H1 (cell line): ENCODE results near the gene PTBP1. TPM values are rescaled to one million over a fixed set of nuclear protein-coding genes. Genes with fewer than 3 reads are reported as not detected.

Experiments
- CTCF ChIA-PET: fragments of 300-600 bp; sonication (Branson Sonifier 250); formaldehyde crosslinking; loops from one replicate; lab custom pipeline; 2021; ENCODE audit not compliant: partially characterized antibody; lab: Charles Lee
- POLR2A ChIA-PET: fragments of 300-600 bp; sonication (Branson Sonifier 250); formaldehyde crosslinking; loops from one replicate; lab custom pipeline; 2021; ENCODE audit warnings: inconsistent platforms; ENCODE audit not compliant: partially characterized antibody; lab: Charles Lee
- DNase-seq, 2 experiments: peaks; one replicate each; pipeline versions ENCODE4 v3.0.0 to v3.0.0-alpha.2; 2010 to 2022; ENCODE audit warnings: low spot score in 2 of 2, low read depth in 1 of 2, mixed read lengths in 1 of 2
- FAIRE-seq: peaks from 2 replicates; lab custom pipeline; 2011; peaks lifted over from hg19 to GRCh38; lab: Jason Lieb, UNC
- H2AFZ ChIP-seq: 2 replicates; pipeline ENCODE4 v1.8.1; 2012; ENCODE audit warnings: low read length, inconsistent platforms
- H2AK5ac ChIP-seq: 2 replicates; pipeline ENCODE4 v1.6.1; 2013; ENCODE audit warnings: low read depth, low read length
- H2BK120ac ChIP-seq: replicated peaks from 2 replicates; pipeline ENCODE3; 2013; ENCODE audit warnings: low read depth, low read length, inconsistent platforms
- H2BK12ac ChIP-seq: 2 replicates; pipeline ENCODE4 v1.6.1; 2013; ENCODE audit warnings: low read depth, low read length
- H2BK15ac ChIP-seq: 2 replicates; pipeline ENCODE4 v1.6.1; 2013; ENCODE audit warnings: low read length
- H2BK20ac ChIP-seq: 2 replicates; pipeline ENCODE4 v1.6.1; 2013; ENCODE audit warnings: low read length
- H2BK5ac ChIP-seq: 2 replicates; pipeline ENCODE4 v1.6.1; 2013; ENCODE audit warnings: low read depth, low read length
- H3K14ac ChIP-seq: 2 replicates; pipeline ENCODE4 v1.6.1; 2013; ENCODE audit warnings: inconsistent platforms; ENCODE audit not compliant: insufficient read length
- H3K18ac ChIP-seq: 2 replicates; pipeline ENCODE4 v1.6.1; 2013; ENCODE audit warnings: low read length; ENCODE audit errors: extremely low read depth
- H3K23ac ChIP-seq: 2 replicates; pipeline ENCODE4 v1.6.1; 2013; ENCODE audit warnings: inconsistent platforms; ENCODE audit not compliant: insufficient read length
- H3K23me2 ChIP-seq: 2 replicates; pipeline ENCODE4 v1.6.1; 2013; ENCODE audit warnings: low read depth, low read length
- H3K27ac ChIP-seq: 2 replicates; pipeline ENCODE4 v1.6.1; 2011; ENCODE audit warnings: low read depth, low read length, inconsistent platforms
- H3K27me3 ChIP-seq, 4 experiments: replicated peaks in 1 of 4; 1 replicate in 1 of 4; 2 replicates in 3 of 4; pipeline versions ENCODE4 v1.6.1 to v1.8.1; 2011 to 2013; ENCODE audit warnings: low read length in 3 of 4, mild to moderate bottlenecking in 3 of 4, inconsistent platforms in 2 of 4, mixed read lengths in 2 of 4, moderate library complexity in 1 of 4; ENCODE audit not compliant: control insufficient read depth in 3 of 4, insufficient read depth in 3 of 4; ENCODE audit errors: extremely low read depth in 1 of 4
- H3K36me3 ChIP-seq, 4 experiments: 2 replicates each; pipeline versions ENCODE4 v1.6.1 to v1.8.1; 2011 to 2013; ENCODE audit warnings: mild to moderate bottlenecking in 4 of 4, low read length in 3 of 4, moderate library complexity in 2 of 4, control low read depth in 1 of 4, inconsistent platforms in 1 of 4; ENCODE audit not compliant: insufficient read depth in 4 of 4, control insufficient read depth in 2 of 4
- H3K4ac ChIP-seq: replicated peaks from 2 replicates; pipeline ENCODE3; 2013; ENCODE audit warnings: low read length, low read depth, mixed read lengths, inconsistent platforms; ENCODE audit not compliant: insufficient read length
- H3K4me1 ChIP-seq, 4 experiments: replicated peaks in 1 of 4; 1 replicate in 1 of 4; 2 replicates in 3 of 4; pipeline versions ENCODE4 v1.6.1 to v1.8.1; 2011 to 2013; ENCODE audit warnings: low read length in 3 of 4, inconsistent platforms in 2 of 4, mixed read lengths in 1 of 4; ENCODE audit not compliant: insufficient read depth in 4 of 4, control insufficient read depth in 3 of 4
- H3K4me2 ChIP-seq, 2 experiments: 2 replicates each; pipeline versions ENCODE4 v1.6.1 to v1.8.1; 2011 to 2013; ENCODE audit warnings: low read depth in 2 of 2, low read length in 2 of 2, control low read depth in 1 of 2, inconsistent platforms in 1 of 2, mild to moderate bottlenecking in 1 of 2; ENCODE audit not compliant: insufficient read depth in 1 of 2
- H3K4me3 ChIP-seq, 4 experiments: fragments of 200-600, 300-600 bp in 1 of 4; sonication (generic), shearing (Covaris generic), sonication (Bioruptor Twin) in 1 of 4; 2 replicates each; pipeline versions ENCODE4 v1.5.1 to v1.8.1; 2011 to 2016; ENCODE audit warnings: low read length in 4 of 4, low read depth in 3 of 4, control low read depth in 2 of 4, inconsistent platforms in 2 of 4, mild to moderate bottlenecking in 2 of 4, mixed read lengths in 1 of 4, moderate library complexity in 1 of 4; ENCODE audit not compliant: insufficient read depth in 2 of 4; ENCODE audit errors: extremely low read depth in 1 of 4
- H3K56ac ChIP-seq: replicated peaks from 2 replicates; pipeline ENCODE3; 2013; ENCODE audit warnings: low read depth, mild to moderate bottlenecking, mixed read lengths, low read length, inconsistent platforms; ENCODE audit not compliant: insufficient read length
- H3K79me1 ChIP-seq: 2 replicates; pipeline ENCODE4 v1.6.1; 2013; ENCODE audit warnings: low read depth, low read length, control low read depth
- H3K79me2 ChIP-seq, 2 experiments: 2 replicates each; pipeline versions ENCODE4 v1.6.1 to v1.8.1; 2012 to 2013; ENCODE audit warnings: low read length in 2 of 2, mild to moderate bottlenecking in 2 of 2, inconsistent platforms in 1 of 2; ENCODE audit not compliant: insufficient read depth in 2 of 2, control insufficient read depth in 1 of 2
- H3K9ac ChIP-seq, 4 experiments: replicated peaks in 1 of 4; 1 replicate in 1 of 4; 2 replicates in 3 of 4; pipeline versions ENCODE4 v1.6.1 to v1.8.1; 2011 to 2013; ENCODE audit warnings: low read depth in 3 of 4, low read length in 3 of 4, control low read depth in 2 of 4, mild to moderate bottlenecking in 2 of 4, moderate library complexity in 2 of 4, inconsistent platforms in 1 of 4; ENCODE audit errors: extremely low read depth in 1 of 4
- H3K9me3 ChIP-seq, 2 experiments: 2 replicates each; pipeline versions ENCODE4 v1.6.1 to v1.8.1; 2012 to 2013; ENCODE audit warnings: mild to moderate bottlenecking in 2 of 2, moderate library complexity in 2 of 2, control low read depth in 1 of 2, inconsistent platforms in 1 of 2, low read depth in 1 of 2, low read length in 1 of 2, mixed read lengths in 1 of 2; ENCODE audit not compliant: insufficient read depth in 2 of 2
- H4K20me1 ChIP-seq, 2 experiments: replicated peaks in 1 of 2; 2 replicates each; pipeline versions ENCODE3 to v1.8.1; 2011 to 2013; ENCODE audit warnings: inconsistent platforms in 2 of 2, low read length in 2 of 2, mild to moderate bottlenecking in 1 of 2; ENCODE audit not compliant: insufficient read depth in 2 of 2, control insufficient read depth in 1 of 2
- H4K5ac ChIP-seq: 2 replicates; pipeline ENCODE4 v1.6.1; 2013; ENCODE audit warnings: low read length, low read depth, mixed read lengths, inconsistent platforms; ENCODE audit not compliant: insufficient read length
- H4K8ac ChIP-seq: 2 replicates; pipeline ENCODE4 v1.8.0; 2013; ENCODE audit warnings: mild to moderate bottlenecking, moderate library complexity, low read length, inconsistent platforms; ENCODE audit not compliant: insufficient read depth; ENCODE audit errors: extremely low read depth
- H4K91ac ChIP-seq: replicated peaks from 2 replicates; pipeline ENCODE3; 2013; ENCODE audit warnings: low read length, mixed read lengths, inconsistent platforms; ENCODE audit not compliant: insufficient read length
- BACH1 ChIP-seq: IDR thresholded peaks from 2 replicates; pipeline ENCODE4 v1.6.1; 2012; ENCODE audit warnings: low read length, improper control_type of control experiment
- CBX8 ChIP-seq: fragments of 300-800, 300-1000 bp; sonication (generic); IDR thresholded peaks from 2 replicates; pipeline ENCODE4 v1.7.1; 2016; ENCODE audit warnings: low read depth, low read length, borderline replicate concordance
- GABPA ChIP-seq: IDR thresholded peaks from 2 replicates; pipeline ENCODE4 v1.6.1; 2011; ENCODE audit warnings: mild to moderate bottlenecking, low read length, moderate library complexity, borderline replicate concordance; ENCODE audit not compliant: insufficient read depth
- HDAC6 ChIP-seq: IDR thresholded peaks from one replicate; pipeline ENCODE4 v1.7.1; 2012; ENCODE audit warnings: low read depth, mild to moderate bottlenecking, inconsistent platforms, low read length, moderate library complexity
- KDM1A ChIP-seq: fragments of 200-600, 300-600 bp; sonication (generic); IDR thresholded peaks from 2 replicates; pipeline ENCODE4 v1.7.1; 2016; ENCODE audit warnings: mild to moderate bottlenecking, low read length, borderline replicate concordance
- MAX ChIP-seq: IDR thresholded peaks from 2 replicates; pipeline ENCODE4 v1.6.1; 2012; ENCODE audit warnings: inconsistent platforms
- RNF2 ChIP-seq: fragments of 200-900, 300-1000 bp; sonication (generic); IDR thresholded peaks from 2 replicates; pipeline ENCODE4 v1.7.1; 2016; ENCODE audit warnings: borderline replicate concordance, low read depth, mild to moderate bottlenecking, antibody characterized with exemption, low read length; ENCODE audit not compliant: poor library complexity, severe bottlenecking; ENCODE audit errors: missing control alignments
- SIN3A ChIP-seq, 2 experiments: IDR thresholded peaks in 1 of 2; conservative IDR thresholded peaks in 1 of 2; 2 replicates each; pipeline ENCODE4 v1.6.1; 2011 to 2012; ENCODE audit warnings: low read length in 2 of 2, improper control_type of control experiment in 1 of 2, low read depth in 1 of 2, mild to moderate bottlenecking in 1 of 2
- SP2 ChIP-seq: IDR thresholded peaks from 2 replicates; pipeline ENCODE4 v1.6.1; 2012; ENCODE audit warnings: mild to moderate bottlenecking, low read length, inconsistent platforms
- TBP ChIP-seq: IDR thresholded peaks from 2 replicates; pipeline ENCODE4 v1.6.1; 2011; ENCODE audit warnings: low read depth, low read length, improper control_type of control experiment
- WGBS, 2 experiments: shearing (Covaris generic) in 1 of 2; methylation state at CpG; one replicate each; pipeline versions ENCODE4 v1.1.6 to v1.1.7; 2013 to 2015; ENCODE audit warnings: low lambda C conversion rate in 2 of 2, mixed read lengths in 2 of 2, inconsistent platforms in 1 of 2, low coverage in 1 of 2, missing lambda C conversion rate in 1 of 2; ENCODE audit not compliant: insufficient replicate concordance in 2 of 2, insufficient coverage in 1 of 2, insufficient read length in 1 of 2; ENCODE audit errors: extremely low coverage in 1 of 2, missing lambda C conversion rate in 1 of 2; 5-methylcytosine and 5-hydroxymethylcytosine counted together
- polyA plus RNA-seq, 7 experiments: library from polyadenylated mRNA; depleted of rRNA in 3 of 7; stranded (reverse) in 5 of 7; unstranded in 2 of 7; fragments of >200 nt in 5 of 7; fragments of 200-250 nt in 2 of 7; gene quantifications; 1 replicate in 5 of 7; 2 replicates in 1 of 7; 4 replicates in 1 of 7; pipeline versions ENCODE4 v1.2.1 to v1.2.3, GENCODE V29; 2011 to 2013; ENCODE audit warnings: missing spikeins in 2 of 7, mixed read lengths in 2 of 7
- total RNA-seq: library from RNA; stranded (reverse); fragmentation: NEBNext Ultra II Directional; extraction: Animal tissue kit (Norgen Biotek cat#: 25700); gene quantifications from 2 replicates; pipeline ENCODE4 v1.2.1, GENCODE V29; 2021

PTBP1 gene
- total and polyA plus RNA-seq, 2 of the 8 experiments (the other 6 are each of a cell fraction or from before 2014, with no cell fraction given) = 528 to 888 TPM

GRCh38 chr19:754530-754929 is 42.7 kb upstream of the PTBP1 start:
- Histone ChIP-seq H3K4me2 (no peak overlapping the region), H3K79me1 (no peaks in the 10 kb centered on the region), H3K27me3 (no peaks in the 10 kb centered on the region), H3K23me2 (no peaks in the 10 kb centered on the region), H2BK20ac (no peak overlapping the region), H4K91ac (no peak overlapping the region), H3K4ac (no peak overlapping the region), H2BK12ac (no peak overlapping the region), H2BK15ac (no peak overlapping the region; the same call in 1 of the 2 replicates), H3K4me1 (peaks cover 0 to 5% (median 3%) of the 10 kb centered on the region in 4 experiments; a peak in 3 of 7 replicates), H2AK5ac (no peak overlapping the region), H4K20me1 (no peaks in the 10 kb centered on the region), H3K27ac (no peak overlapping the region), H3K4me3 (no peak overlapping the region), H3K14ac (no peak overlapping the region), H3K18ac (no peak overlapping the region), H3K9ac (no peak overlapping the region), H2BK5ac (no peak overlapping the region), H3K23ac (no peak overlapping the region), H3K79me2 (no peaks in the 10 kb centered on the region), H4K5ac (no peak overlapping the region), H3K36me3 (no peaks in the 10 kb centered on the region), H4K8ac (no peak overlapping the region), H3K9me3 (peaks cover 2 to 21% of the 10 kb centered on the region in 2 experiments; a peak in 1 of 4 replicates), H2BK120ac (no peak overlapping the region), H2AFZ (no peak overlapping the region), H3K56ac (no peak overlapping the region)
- DNase-seq = no peak
- FAIRE-seq = no peak
- WGBS, 2 experiments = 90% methylated on average over 9 of the region's 9 CpGs; no CpG with 5 or more reads in 1 of the 2 experiments
- ChIA-PET POLR2A (interaction anchor here (1.3 kb wide), 1 partner anchor 91 kb away, joined by 4 read pairs; the partner anchor contains the start of gene RNF126), CTCF (interaction anchor here (1.0 to 1.8 kb wide), 3 partner anchors 15 to 83 kb away, joined by 4 to 5 read pairs (median 4); no protein-coding TSS in a partner anchor)
- no peak for TF ChIP-seq CBX8
- TF ChIP-seq MAX = no peak
- no peak for TF ChIP-seq KDM1A
- TF ChIP-seq SP2 = no peak
- TF ChIP-seq SIN3A (conservative IDR thresholded peaks at IDR 0.05 in 1 of 2, IDR thresholded peaks at IDR 0.05 in 1 of 2; ENCODE audit: low read depth in 1 of 2, low read length in 2 of 2) = no peak
- no peak for TF ChIP-seq BACH1
- TF ChIP-seq TBP = no peak
- no peak for TF ChIP-seq GABPA
- no peak for TF ChIP-seq RNF2
- TF ChIP-seq HDAC6 = no peak
